OCI-LY7 (cell line): ENCODE data around the gene OTOP3. TPM values are rescaled to one million over a fixed set of nuclear protein-coding genes. Genes with fewer than 3 reads are reported as not detected.

Experiments
- total RNA-seq, 2 experiments: library from RNA; depleted of rRNA in 1 of 2; stranded (reverse); fragments of >200 nt in 1 of 2; shearing (Covaris generic) in 1 of 2; gene quantifications; 2 replicates each; pipeline ENCODE4 v1.2.3, GENCODE V29; 2014 to 2022

The OTOP3 gene
- total RNA-seq, 2 experiments from 2014 or later = not detected

Other genes with a start within 250 kb of the OTOP3 start
- gene CD300LF, start 223.0 kb upstream of the OTOP3 start, total RNA-seq (2014; rRNA removed; shearing (Covaris generic)) = not detected in 2 replicates
- not detected in 2 replicates for gene CD300LF, start 223.0 kb upstream of the OTOP3 start, total RNA-seq (2022)
- gene RAB37, start 198.6 kb upstream of the OTOP3 start, total RNA-seq (2014; rRNA removed; shearing (Covaris generic)) = 2.8 and 6.3 TPM in 2 replicates
- gene RAB37, start 198.6 kb upstream of the OTOP3 start, total RNA-seq (2022) = 12.7 and 18.9 TPM in 2 replicates
- gene NHERF1, start 187.3 kb upstream of the OTOP3 start, total RNA-seq (2014; rRNA removed; shearing (Covaris generic)) = 73.2 and 86.1 TPM in 2 replicates
- 116 and 122 TPM in 2 replicates for gene NHERF1, start 187.3 kb upstream of the OTOP3 start, total RNA-seq (2022)
- 77.2 and 99.3 TPM in 2 replicates for gene NAT9, start 159.6 kb upstream of the OTOP3 start, total RNA-seq (2014; rRNA removed; shearing (Covaris generic))
- gene NAT9, start 159.6 kb upstream of the OTOP3 start, total RNA-seq (2022) = 87.9 and 89.0 TPM in 2 replicates
- 0.22 and 0.26 TPM in 2 replicates for gene GRIN2C, start 76.0 kb upstream of the OTOP3 start, total RNA-seq (2014; rRNA removed; shearing (Covaris generic))
- 0.55 and 0.61 TPM in 2 replicates for gene GRIN2C, start 76.0 kb upstream of the OTOP3 start, total RNA-seq (2022)
- gene FDXR, start 62.9 kb upstream of the OTOP3 start, total RNA-seq (2014; rRNA removed; shearing (Covaris generic)) = 12.2 TPM in 2 replicates
- 18.1 and 18.3 TPM in 2 replicates for gene FDXR, start 62.9 kb upstream of the OTOP3 start, total RNA-seq (2022)
- not detected in 2 replicates for gene FADS6, start 42.3 kb upstream of the OTOP3 start, total RNA-seq (2014; rRNA removed; shearing (Covaris generic))
- not detected in 2 replicates for gene FADS6, start 42.3 kb upstream of the OTOP3 start, total RNA-seq (2022)
- not detected in 2 replicates for gene USH1G, start 12.6 kb upstream of the OTOP3 start, total RNA-seq (2014; rRNA removed; shearing (Covaris generic))
- gene USH1G, start 12.6 kb upstream of the OTOP3 start, total RNA-seq (2022) = not detected in 2 replicates
- not detected in 2 replicates for gene OTOP2, start 11.6 kb upstream of the OTOP3 start, total RNA-seq (2014; rRNA removed; shearing (Covaris generic))
- gene OTOP2, start 11.6 kb upstream of the OTOP3 start, total RNA-seq (2022) = not detected in 2 replicates
- 0.35 and 0.85 TPM in 2 replicates for gene HID1, start 36.9 kb downstream of the OTOP3 start, total RNA-seq (2014; rRNA removed; shearing (Covaris generic))
- gene HID1, start 36.9 kb downstream of the OTOP3 start, total RNA-seq (2022) = 8.5 and 9.9 TPM in 2 replicates
- gene CDR2L, start 51.7 kb downstream of the OTOP3 start, total RNA-seq (2014; rRNA removed; shearing (Covaris generic)) = 0.10 and 0.79 TPM in 2 replicates
- 0.49 and 0.74 TPM in 2 replicates for gene CDR2L, start 51.7 kb downstream of the OTOP3 start, total RNA-seq (2022)
- 79.8 and 84.2 TPM in 2 replicates for gene MRPL58, start 76.8 kb downstream of the OTOP3 start, total RNA-seq (2014; rRNA removed; shearing (Covaris generic))
- 70.7 and 75.3 TPM in 2 replicates for gene MRPL58, start 76.8 kb downstream of the OTOP3 start, total RNA-seq (2022)
- 293 and 301 TPM in 2 replicates for gene ATP5PD, start 111.1 kb downstream of the OTOP3 start, total RNA-seq (2014; rRNA removed; shearing (Covaris generic))
- gene ATP5PD, start 111.1 kb downstream of the OTOP3 start, total RNA-seq (2022) = 314 and 317 TPM in 2 replicates
- 26.0 and 29.8 TPM in 2 replicates for gene KCTD2, start 111.3 kb downstream of the OTOP3 start, total RNA-seq (2014; rRNA removed; shearing (Covaris generic))
- gene KCTD2, start 111.3 kb downstream of the OTOP3 start, total RNA-seq (2022) = 21.0 and 26.3 TPM in 2 replicates
- not detected in 2 replicates for gene SLC16A5, start 152.1 kb downstream of the OTOP3 start, total RNA-seq (2014; rRNA removed; shearing (Covaris generic))
- gene SLC16A5, start 152.1 kb downstream of the OTOP3 start, total RNA-seq (2022) = not detected in 2 replicates
- 6.8 and 7.1 TPM in 2 replicates for gene ARMC7, start 174.1 kb downstream of the OTOP3 start, total RNA-seq (2014; rRNA removed; shearing (Covaris generic))
- gene ARMC7, start 174.1 kb downstream of the OTOP3 start, total RNA-seq (2022) = 16.9 and 19.9 TPM in 2 replicates
- gene NT5C, start 195.8 kb downstream of the OTOP3 start, total RNA-seq (2014; rRNA removed; shearing (Covaris generic)) = 229 and 259 TPM in 2 replicates
- gene NT5C, start 195.8 kb downstream of the OTOP3 start, total RNA-seq (2022) = 106 and 107 TPM in 2 replicates
- 121 and 140 TPM in 2 replicates for gene JPT1, start 218.6 kb downstream of the OTOP3 start, total RNA-seq (2014; rRNA removed; shearing (Covaris generic))
- 251 and 253 TPM in 2 replicates for gene JPT1, start 218.6 kb downstream of the OTOP3 start, total RNA-seq (2022)
- 286 and 296 TPM in 2 replicates for gene SUMO2, start 247.1 kb downstream of the OTOP3 start, total RNA-seq (2014; rRNA removed; shearing (Covaris generic))
- gene SUMO2, start 247.1 kb downstream of the OTOP3 start, total RNA-seq (2022) = 628 and 714 TPM in 2 replicates